GM10266 (cell line): Measurements from ENCODE around the gene GSTO2.
A peak's percentile ranks its signal among the peaks of the same experiment; 100 is the strongest.

Source experiments
- DNase-seq: peaks from one replicate; pipeline ENCODE4 v3.0.0; 2012; ENCODE audit errors: extremely low spot score
- CTCF ChIP-seq: IDR thresholded peaks from 2 replicates; pipeline ENCODE4 v1.5.1; 2012; ENCODE audit warnings: mild to moderate bottlenecking, low read depth; ENCODE audit not compliant: control insufficient read depth, insufficient read depth; ENCODE audit errors: missing control alignments

GSTO2 gene

GRCh38 chr10:104342941-104343411 is 74.0 kb downstream of the GSTO2 start:
- no peak for TF ChIP-seq CTCF
- DNase-seq = no peak

- TF ChIP-seq CTCF = no peak
These were observed 75.2 kb downstream of the GSTO2 start for GRCh38 chr10:104344219-104344618.

GRCh38 chr10:104345515-104345914 is 76.5 kb downstream of the GSTO2 start:
- no peak for DNase-seq
- no peak for TF ChIP-seq CTCF

More at GRCh38 chr10:104344219-104344618, 75.2 kb downstream of the GSTO2 start:
- DNase-seq = no peak

GRCh38 chr10:104345941-104346340 is 77.0 kb downstream of the GSTO2 start:
- no peak for DNase-seq
- TF ChIP-seq CTCF = no peak

GRCh38 chr10:104347295-104348045 is 78.5 kb downstream of the GSTO2 start:
- no peak for TF ChIP-seq CTCF
- no peak for DNase-seq

GRCh38 chr10:104348601-104349000 is 79.6 kb downstream of the GSTO2 start:
- DNase-seq = no peak
- no peak for TF ChIP-seq CTCF

- peak; percentile 40 for DNase-seq
- no peak for TF ChIP-seq CTCF
These were observed 80.7 kb downstream of the GSTO2 start for GRCh38 chr10:104349623-104350126.
